Esophagus muscularis mucosa (tissue), 4 donors: ENCODE data around the gene LMNTD2. TPM values are rescaled to one million over a fixed set of nuclear protein-coding genes. Genes with fewer than 3 reads are reported as not detected.

Source experiments
- DNase-seq: peaks from one replicate; pipeline ENCODE4 v3.0.0-alpha.2; 2017; ENCODE audit errors: extremely low spot score
- H3K27ac ChIP-seq, 4 donors: fragments of 200-600 bp; sonication (generic); replicated peaks in 1 of 4; 1 replicate in 3 of 4; 2 replicates in 1 of 4; pipeline ENCODE4 v1.5.1; 2016 to 2019; ENCODE audit warnings: mild to moderate bottlenecking in 1 of 4
- H3K27me3 ChIP-seq, 4 donors: fragments of 200-600 bp; sonication (generic); one replicate each; pipeline versions ENCODE4 v1.5.1 to v1.6.0; 2016 to 2019
- H3K36me3 ChIP-seq, 4 donors: fragments of 200-600 bp; sonication (generic); one replicate each; pipeline ENCODE4 v1.5.1; 2016 to 2019
- H3K4me1 ChIP-seq, 4 donors: fragments of 200-600 bp; sonication (generic); one replicate each; pipeline ENCODE4 v1.5.1; 2016 to 2019
- H3K4me3 ChIP-seq, 4 donors: fragments of 200-600 bp; sonication (generic); 1 replicate in 2 of 4; 2 replicates in 2 of 4; pipeline ENCODE4 v1.5.1; 2016 to 2019; ENCODE audit warnings: mild to moderate bottlenecking in 4 of 4, moderate library complexity in 1 of 4
- H3K9me3 ChIP-seq, 4 donors: fragments of 200-600 bp; sonication (generic); 1 replicate in 3 of 4; 2 replicates in 1 of 4; pipeline ENCODE4 v1.5.1; 2016 to 2019
- CTCF ChIP-seq, 3 experiments: fragments of 200-600 bp in 2 of 3; fragments of 450-650 bp in 1 of 3; sonication (generic) in 2 of 3; IDR thresholded peaks; one replicate each; pipeline ENCODE4 v1.5.1; 2017 to 2019; ENCODE audit warnings: antibody characterized with exemption in 3 of 3, mild to moderate bottlenecking in 2 of 3, moderate library complexity in 1 of 3
- EP300 ChIP-seq: sonication (generic); formaldehyde crosslinking; IDR thresholded peaks from one replicate; pipeline ENCODE4 v1.6.1; 2017; ENCODE audit warnings: antibody characterized with exemption
- POLR2A ChIP-seq: fragments of 450-650 bp; IDR thresholded peaks from one replicate; pipeline ENCODE4 v1.6.1; 2017; ENCODE audit warnings: antibody characterized with exemption, moderate library complexity, mild to moderate bottlenecking, low read depth
- POLR2AphosphoS5 ChIP-seq, 2 donors: sonication (generic); formaldehyde crosslinking; IDR thresholded peaks; one replicate each; pipeline ENCODE4 v1.6.1; 2017; ENCODE audit warnings: antibody characterized with exemption in 2 of 2
- WGBS: methylation state at CpG from one replicate; pipeline ENCODE4 v1.1.5; 2018; 5-methylcytosine and 5-hydroxymethylcytosine counted together
- intact Hi-C: fragments of 100-400 bp; cut with DNase I; formaldehyde crosslinking; loops from one replicate; pipeline ENCODE4 v1.15.1; 2023
- total RNA-seq, 4 donors: library from RNA; depleted of rRNA; stranded (reverse); fragments of >200 nt; gene quantifications; one replicate each; pipeline versions ENCODE4 v1.1.0 to v1.2.1, GENCODE V29; 2016

LMNTD2 gene
- total RNA-seq, 4 donors from 2014 or later = 0.52 to 3.1 (median 1.7) TPM

GRCh38 chr11:569158-569885, 8.8 kb upstream of the LMNTD2 start:
- DNase-seq = no peak
- Histone ChIP-seq H3K4me1 (peaks cover 11 to 26% (median 25%) of the 10 kb centered on the region in 4 donors), H3K36me3 (no peaks in the 10 kb centered on the region), H3K27ac (peak overlapping the region; percentile 87 to 94 (median 92)), H3K27me3 (no peaks in the 10 kb centered on the region), H3K4me3 (peak overlapping the region; percentile 67 to 90 (median 78)), H3K9me3 (no peaks in the 10 kb centered on the region)
- 71% methylated on average over 18 of the region's 36 CpGs for WGBS
- TF ChIP-seq POLR2A (no peak), POLR2AphosphoS5 (IDR thresholded peaks at IDR 0.05) (no peak), CTCF (IDR thresholded peaks at IDR 0.05) (no peak), EP300 (no peak)
- intact Hi-C loops = no loop called here

GRCh38 chr11:568306-569157, 8.0 kb upstream of the LMNTD2 start:
- no peak for TF ChIP-seq EP300
- TF ChIP-seq POLR2AphosphoS5 (IDR thresholded peaks at IDR 0.05) = peak; percentile 66 to 79
- TF ChIP-seq POLR2A = peak; percentile 23
- intact Hi-C loops = no loop called here
- no peaks in the 10 kb centered on the region for H3K27me3 ChIP-seq
- WGBS = 0% methylated on average over 5 of the region's 123 CpGs
- H3K36me3 ChIP-seq = no peaks in the 10 kb centered on the region
- peak overlapping the region; percentile 87 to 94 (median 92) for H3K27ac ChIP-seq
- H3K4me1 ChIP-seq = peaks cover 11 to 23% (median 22%) of the 10 kb centered on the region in 4 donors
- peak overlapping the region; percentile 67 to 90 (median 78) for H3K4me3 ChIP-seq
- peak; percentile 96 for DNase-seq
- no peaks in the 10 kb centered on the region for H3K9me3 ChIP-seq

- intact Hi-C loops = no loop called here
- Histone ChIP-seq H3K4me1 (peaks cover 11 to 23% (median 22%) of the 10 kb centered on the region in 4 donors), H3K36me3 (no peaks in the 10 kb centered on the region), H3K4me3 (peak overlapping the region; percentile 67 to 90 (median 78)), H3K9me3 (no peaks in the 10 kb centered on the region), H3K27me3 (no peaks in the 10 kb centered on the region), H3K27ac (peak overlapping the region; percentile 87 to 94 (median 90))
- DNase-seq = no peak
- TF ChIP-seq CTCF (IDR thresholded peaks at IDR 0.05) (no peak), EP300 (no peak), POLR2A (no peak), POLR2AphosphoS5 (IDR thresholded peaks at IDR 0.05) (no peak)
- 59% methylated on average over 9 of the region's 41 CpGs for WGBS
These were observed 7.2 kb upstream of the LMNTD2 start for GRCh38 chr11:567629-568292.

GRCh38 chr11:567011-567628, 6.6 kb upstream of the LMNTD2 start:
- TF ChIP-seq CTCF (IDR thresholded peaks at IDR 0.05) (no peak), EP300 (no peak), POLR2AphosphoS5 (IDR thresholded peaks at IDR 0.05) (no peak), POLR2A (no peak)
- H3K27ac ChIP-seq = peak overlapping the region; percentile 87 to 94 (median 90)
- DNase-seq = no peak
- intact Hi-C loops = no loop called here
- 87% methylated on average over 8 of the region's 18 CpGs for WGBS
- no peaks in the 10 kb centered on the region for H3K36me3 ChIP-seq
- peaks cover 11 to 23% (median 22%) of the 10 kb centered on the region in 4 donors for H3K4me1 ChIP-seq
- no peaks in the 10 kb centered on the region for H3K9me3 ChIP-seq
- H3K27me3 ChIP-seq = no peaks in the 10 kb centered on the region
- peak overlapping the region; percentile 67 to 90 (median 78) for H3K4me3 ChIP-seq
